ENCODE results near the gene FGF11. TPM values are rescaled to one million over a fixed set of nuclear protein-coding genes. Genes with fewer than 3 reads are reported as not detected.
A peak's percentile ranks its signal among the peaks of the same experiment; 100 is the strongest.

The FGF11 gene
- total and polyA plus RNA-seq, 8 donors: 0.97 to 2.8 (median 2.3) TPM

GRCh38 chr17:7418472-7419152 lies 20.7 kb upstream of the FGF11 start:
- Histone ChIP-seq H3K27ac (no peak overlapping the region), H3K9me3 (no peaks in the 10 kb centered on the region), H3K4me1 (no peaks in the 10 kb centered on the region), H3K4me3 (no peak overlapping the region), H3K27me3 (no peaks in the 10 kb centered on the region), H3K36me3 (peaks cover 0 to 4% of the 10 kb centered on the region in 2 donors)
- no peak for TF ChIP-seq CTCF (IDR thresholded peaks at IDR 0.05)
- DNase-seq (no peak), ATAC-seq (no peak)
- intact Hi-C loops (cut with DNase I): no loop called here

GRCh38 chr17:7419819-7420610 lies 19.3 kb upstream of the FGF11 start, which contains the start of gene SPEM1:
SPEM1 (plus strand) TSS chr17:7420324; CDS start chr17:7420385, 61 bp downstream.
- ATAC-seq (no peak), DNase-seq (peak in 3 of 4 donors; percentile 30 to 77 (median 61))
- peaks cover 0 to 4% of the 10 kb centered on the region in 2 donors for H3K36me3 ChIP-seq
- no peaks in the 10 kb centered on the region for H3K27me3 ChIP-seq
- no peak within 1 kb of the TSS for H3K4me3 ChIP-seq
- no peaks in the 10 kb centered on the region for H3K4me1 ChIP-seq
- no peak within 1 kb of the TSS for H3K27ac ChIP-seq
- no peak for TF ChIP-seq CTCF (IDR thresholded peaks at IDR 0.05)
- intact Hi-C loops (cut with DNase I): no loop called here
- no peaks in the 10 kb centered on the region for H3K9me3 ChIP-seq

GRCh38 chr17:7421186-7421585 lies 18.1 kb upstream of the FGF11 start:
- H3K27ac ChIP-seq: no peak overlapping the region
- H3K4me1 ChIP-seq: no peaks in the 10 kb centered on the region
- DNase-seq (peak in 1 of 4 donors; percentile 55), ATAC-seq (no peak)
- peaks cover 0 to 4% of the 10 kb centered on the region in 2 donors for H3K36me3 ChIP-seq
- intact Hi-C loops (cut with DNase I): no loop called here
- TF ChIP-seq CTCF (IDR thresholded peaks at IDR 0.05): no peak
- H3K9me3 ChIP-seq: no peaks in the 10 kb centered on the region
- no peak overlapping the region for H3K4me3 ChIP-seq
- H3K27me3 ChIP-seq: no peaks in the 10 kb centered on the region

GRCh38 chr17:7423679-7424078 lies 15.6 kb upstream of the FGF11 start:
- no peaks in the 10 kb centered on the region for H3K4me1 ChIP-seq
- DNase-seq: no peak
- H3K27ac ChIP-seq: no peak overlapping the region
- no peaks in the 10 kb centered on the region for H3K27me3 ChIP-seq
- no peaks in the 10 kb centered on the region for H3K36me3 ChIP-seq
- intact Hi-C loops (cut with DNase I): no loop called here
- no peak for ATAC-seq
- no peak overlapping the region for H3K4me3 ChIP-seq
- TF ChIP-seq CTCF (IDR thresholded peaks at IDR 0.05): no peak
- no peaks in the 10 kb centered on the region for H3K9me3 ChIP-seq

- no peak within 1 kb of the TSS for H3K4me3 ChIP-seq
- TF ChIP-seq CTCF (IDR thresholded peaks at IDR 0.05): no peak
- no peak within 1 kb of the TSS for H3K27ac ChIP-seq
- no peak for DNase-seq
- intact Hi-C loops (cut with DNase I): no loop called here
- H3K36me3 ChIP-seq: no peaks in the 10 kb centered on the region
- ATAC-seq: no peak
- H3K4me1 ChIP-seq: no peaks in the 10 kb centered on the region
- H3K27me3 ChIP-seq: no peaks in the 10 kb centered on the region
- H3K9me3 ChIP-seq: no peaks in the 10 kb centered on the region
Measured at GRCh38 chr17:7425316-7425715, 14.0 kb upstream of the FGF11 start, which contains the start of gene SPEM2. SPEM2 (plus strand) TSS chr17:7425616; CDS start chr17:7425689, 73 bp downstream.

Measured in left lung (tissue), 10 donors.